H1 (cell line): ENCODE measurements around the gene CWC27. TPM values are rescaled to one million over a fixed set of nuclear protein-coding genes. Genes with fewer than 3 reads are reported as not detected.

ENCODE experiments used
- ATF2 ChIP-seq: IDR thresholded peaks from 2 replicates; pipeline ENCODE4 v1.6.1; 2012; ENCODE audit warnings: low read length, inconsistent platforms
- EP300 ChIP-seq, 2 experiments: IDR thresholded peaks; 1 replicate in 1 of 2; 2 replicates in 1 of 2; pipeline ENCODE4 v1.6.1; 2011 to 2012; ENCODE audit warnings: low read depth in 2 of 2, low read length in 2 of 2, mild to moderate bottlenecking in 2 of 2, borderline replicate concordance in 1 of 2, inconsistent platforms in 1 of 2, moderate library complexity in 1 of 2
- NANOG ChIP-seq: IDR thresholded peaks from 2 replicates; pipeline ENCODE4 v1.6.1; 2011; ENCODE audit warnings: low read length, low read depth, mild to moderate bottlenecking, inconsistent platforms; ENCODE audit not compliant: insufficient read depth, poor library complexity, severe bottlenecking
- SAP30 ChIP-seq: fragments of 300-600 bp; sonication (generic); IDR thresholded peaks from 2 replicates; pipeline ENCODE4 v1.7.1; 2012; ENCODE audit warnings: low read length, moderate library complexity, mild to moderate bottlenecking, inconsistent platforms; ENCODE audit not compliant: insufficient read depth, insufficient replicate concordance
- polyA plus RNA-seq, 7 experiments: library from polyadenylated mRNA; depleted of rRNA in 3 of 7; stranded (reverse) in 5 of 7; unstranded in 2 of 7; fragments of >200 nt in 5 of 7; fragments of 200-250 nt in 2 of 7; gene quantifications; 1 replicate in 5 of 7; 2 replicates in 1 of 7; 4 replicates in 1 of 7; pipeline versions ENCODE4 v1.2.1 to v1.2.3, GENCODE V29; 2011 to 2013; ENCODE audit warnings: missing spikeins in 2 of 7, mixed read lengths in 2 of 7
- total RNA-seq: library from RNA; stranded (reverse); fragmentation: NEBNext Ultra II Directional; extraction: Animal tissue kit (Norgen Biotek cat#: 25700); gene quantifications from 2 replicates; pipeline ENCODE4 v1.2.1, GENCODE V29; 2021
- TF ChIP-seq, protein P1 (sequence below): IDR thresholded peaks from 2 replicates; pipeline ENCODE4 v1.6.1; 2011; ENCODE audit warnings: low read depth, mild to moderate bottlenecking, low read length; ENCODE audit not compliant: insufficient read depth

CWC27 gene
- total and polyA plus RNA-seq, 2 of the 8 experiments (the other 6 are each of a cell fraction or from before 2014, with no cell fraction given): 24.9 to 43.4 TPM

DNA sequence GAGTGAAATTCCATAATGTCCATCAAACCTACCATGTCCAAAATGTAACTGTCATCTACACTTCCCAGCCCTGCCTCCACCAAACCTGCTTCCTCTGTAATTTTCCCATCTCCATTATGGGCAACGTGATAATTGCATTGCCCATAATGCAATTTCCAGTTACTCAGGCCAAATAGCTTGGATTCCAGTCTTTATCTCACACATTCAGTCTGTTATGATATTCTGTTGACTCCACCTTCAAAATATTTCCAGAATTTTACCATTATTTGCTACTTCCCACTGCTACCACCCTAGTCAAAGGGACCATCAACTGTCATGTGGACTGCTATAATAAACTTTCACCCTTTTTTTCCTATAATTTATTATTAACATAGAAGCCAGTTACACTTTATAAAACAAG is 256.0 kb downstream of the CWC27 start (continued):
- TF ChIP-seq ATF2 (no peak), EP300 (IDR thresholded peaks at IDR 0.05; ENCODE audit: borderline replicate concordance in 1 of 2, low read depth in 2 of 2, low read length in 2 of 2) (no peak), SAP30 (no peak), NANOG (no peak)
- TF ChIP-seq, protein P1, sequence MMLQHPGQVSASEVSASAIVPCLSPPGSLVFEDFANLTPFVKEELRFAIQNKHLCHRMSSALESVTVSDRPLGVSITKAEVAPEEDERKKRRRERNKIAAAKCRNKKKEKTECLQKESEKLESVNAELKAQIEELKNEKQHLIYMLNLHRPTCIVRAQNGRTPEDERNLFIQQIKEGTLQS: no peak
